Measurements from ENCODE around the gene HEATR9.

The HEATR9 gene

DNA sequence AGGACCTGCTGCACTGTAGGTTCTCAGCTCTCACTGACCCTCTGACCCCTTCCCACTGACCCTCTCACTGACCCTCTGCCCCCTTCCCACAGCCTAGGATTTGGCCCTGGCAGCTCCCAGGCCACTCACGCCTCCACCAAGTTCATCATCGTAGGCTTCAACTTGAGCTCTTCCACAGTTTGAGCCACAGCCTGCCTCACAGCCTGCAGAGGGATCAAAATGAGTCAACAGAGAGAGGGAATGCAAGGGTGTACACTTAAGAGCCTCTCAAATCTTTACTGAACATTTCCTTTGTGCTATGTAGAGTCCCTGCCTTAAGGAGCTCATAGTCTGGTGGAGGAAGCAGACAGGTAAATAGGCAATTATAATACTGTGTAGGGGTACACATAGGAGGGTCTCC lies 12.1 kb downstream of the HEATR9 start:
- no peak overlapping the region for H3K4me3 Mint-ChIP-seq
- H3K4me1 Mint-ChIP-seq = peaks cover 2% of the 10 kb centered on the region
- no peak for DNase-seq (ENCODE audit: low spot score in 2 of 2)
- no peaks in the 10 kb centered on the region for H3K27me3 Mint-ChIP-seq
- H3K27ac Mint-ChIP-seq = no peak overlapping the region
- no peaks in the 10 kb centered on the region for H3K9me3 Mint-ChIP-seq
- no peak for ATAC-seq (ENCODE audit: low read depth)
- H3K36me3 Mint-ChIP-seq = peaks cover 3% of the 10 kb centered on the region

DNA sequence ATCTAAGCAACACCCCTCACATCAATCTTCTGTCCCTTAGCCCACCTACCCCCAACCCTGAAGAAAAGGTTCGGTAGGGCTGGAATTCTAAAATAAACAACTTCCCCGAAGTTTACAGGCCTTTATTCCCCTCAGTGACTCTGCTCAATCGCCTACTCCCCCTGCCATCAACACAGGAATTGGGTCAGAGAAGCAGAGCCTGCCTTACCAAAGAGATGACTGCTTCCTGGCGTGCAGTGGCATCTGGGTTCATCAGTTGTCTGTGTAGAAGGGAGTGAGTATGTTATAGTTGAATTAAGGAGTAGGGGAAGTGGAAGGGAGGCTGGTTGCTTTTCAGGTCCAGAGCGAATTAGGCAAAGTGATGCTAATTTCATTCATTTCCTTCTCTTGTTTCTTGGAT lies 12.7 kb downstream of the HEATR9 start:
- DNase-seq (ENCODE audit: low spot score in 2 of 2) = no peak
- Mint-ChIP-seq H3K4me3 (no peak overlapping the region), H3K27ac (no peak overlapping the region), H3K36me3 (peaks cover 6% of the 10 kb centered on the region), H3K27me3 (no peaks in the 10 kb centered on the region), H3K4me1 (peaks cover 2% of the 10 kb centered on the region), H3K9me3 (no peaks in the 10 kb centered on the region)
- ATAC-seq (ENCODE audit: low read depth) = no peak

DNA sequence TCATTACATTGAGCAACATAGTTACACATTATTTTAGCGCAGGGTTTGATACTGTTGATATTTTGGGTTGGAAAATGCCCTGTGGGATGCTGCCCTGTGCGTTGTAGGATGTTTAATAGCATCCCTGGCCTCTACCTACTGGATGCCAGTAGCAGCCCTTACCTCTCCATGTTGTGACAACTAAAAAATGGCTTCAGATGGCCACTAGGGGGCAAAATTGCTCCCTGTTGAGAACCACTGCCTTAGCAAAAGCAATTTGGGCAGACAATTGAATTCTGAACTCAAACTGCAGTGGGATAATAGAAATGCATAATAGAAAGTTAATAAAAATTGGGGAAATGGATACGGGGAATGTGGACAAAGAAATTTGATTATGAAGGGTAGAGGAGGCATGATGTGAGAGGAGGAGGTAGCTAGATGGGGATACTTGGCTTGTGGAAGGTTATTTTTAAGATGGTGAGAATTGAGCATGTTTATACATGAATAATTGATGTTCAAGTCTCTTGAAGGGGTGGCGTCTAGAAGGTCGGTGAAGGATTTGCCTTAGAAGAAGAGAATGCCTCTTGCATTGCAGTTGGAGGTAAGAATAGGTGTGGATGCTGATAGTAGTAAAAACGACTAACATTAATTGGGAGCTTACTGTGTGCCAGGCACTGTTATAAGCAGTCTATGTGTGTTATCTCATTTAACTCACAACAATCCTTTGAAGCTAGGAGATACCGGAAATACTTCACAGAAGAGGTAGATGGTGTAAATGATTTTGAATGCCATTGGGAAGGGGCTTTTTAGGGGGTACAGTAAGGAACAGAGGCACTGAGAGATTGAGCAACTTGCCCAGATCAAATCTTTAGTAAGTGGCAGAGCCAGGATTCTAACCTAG lies 19.0 kb downstream of the HEATR9 start:
- Mint-ChIP-seq H3K27ac (peak overlapping the region; percentile 6), H3K9me3 (no peaks in the 10 kb centered on the region), H3K27me3 (no peaks in the 10 kb centered on the region), H3K36me3 (peaks cover 26% of the 10 kb centered on the region), H3K4me1 (peaks cover 2% of the 10 kb centered on the region), H3K4me3 (no peak overlapping the region)
- DNase-seq (ENCODE audit: low spot score in 2 of 2) (peak; percentile 21 to 27), ATAC-seq (ENCODE audit: low read depth) (peak; percentile 63)

DNA sequence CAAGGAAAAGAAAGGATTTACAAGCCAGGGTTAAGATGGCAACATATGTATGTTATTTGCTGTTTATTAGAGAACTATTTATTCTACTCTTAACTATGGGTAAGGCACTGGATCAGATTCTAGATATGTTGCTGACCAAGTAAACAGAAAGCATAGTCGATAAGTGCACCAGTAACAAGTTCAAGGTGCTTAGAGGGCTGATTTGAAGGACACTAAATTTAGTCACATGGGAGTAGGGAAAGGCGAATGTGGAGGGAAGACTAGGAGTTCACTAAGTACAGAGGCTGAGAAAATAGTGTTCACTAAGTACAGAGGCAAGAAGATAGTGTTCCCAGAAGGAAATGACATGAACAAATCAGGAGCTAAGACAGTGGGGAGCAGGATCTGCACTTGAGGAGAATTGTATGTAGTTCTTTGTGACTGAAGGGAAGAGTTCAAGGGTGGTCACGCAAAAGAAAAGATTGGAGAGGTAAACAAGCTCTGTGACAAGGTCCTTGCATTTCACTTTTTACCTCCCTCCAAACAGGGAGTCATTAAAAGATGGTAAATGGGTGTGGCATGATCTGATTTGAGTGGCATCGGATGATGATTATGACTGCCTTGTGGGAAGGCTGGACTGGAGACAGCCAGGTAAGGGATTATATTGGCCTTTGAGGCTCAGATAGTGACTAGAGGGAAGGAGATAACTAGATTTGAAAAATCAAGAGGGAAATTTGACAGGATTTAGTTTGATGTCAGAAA lies 20.9 kb downstream of the HEATR9 start:
- ATAC-seq (ENCODE audit: low read depth) (no peak), DNase-seq (ENCODE audit: low spot score in 2 of 2) (no peak)
- Mint-ChIP-seq H3K4me3 (no peak overlapping the region), H3K27ac (peak overlapping the region; percentile 0), H3K9me3 (no peaks in the 10 kb centered on the region), H3K27me3 (no peaks in the 10 kb centered on the region), H3K4me1 (peaks cover 2% of the 10 kb centered on the region), H3K36me3 (peaks cover 37% of the 10 kb centered on the region)

DNA sequence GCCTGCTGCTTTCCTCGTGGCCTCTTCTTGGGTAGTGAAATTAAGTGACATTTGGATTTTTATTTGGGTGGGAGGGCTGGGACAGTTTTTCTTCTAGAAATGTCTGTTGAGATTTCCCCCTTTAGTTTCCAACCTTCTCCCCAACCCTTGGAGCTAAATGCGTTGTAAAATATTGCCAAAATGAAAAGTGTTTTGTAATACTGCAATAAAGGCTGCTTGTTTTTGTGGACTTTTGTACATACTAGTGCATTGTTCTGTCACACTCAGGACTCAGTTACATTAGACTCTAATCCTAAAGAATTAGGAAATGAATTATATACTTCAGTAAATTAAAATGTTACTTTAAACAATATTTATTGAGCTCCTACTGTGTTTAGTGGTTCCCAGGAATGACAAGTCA lies 21.7 kb downstream of the HEATR9 start:
- no peak overlapping the region for H3K4me3 Mint-ChIP-seq
- no peaks in the 10 kb centered on the region for H3K9me3 Mint-ChIP-seq
- DNase-seq (ENCODE audit: low spot score in 2 of 2) = no peak
- H3K4me1 Mint-ChIP-seq = no peaks in the 10 kb centered on the region
- H3K27me3 Mint-ChIP-seq = no peaks in the 10 kb centered on the region
- no peak overlapping the region for H3K27ac Mint-ChIP-seq
- H3K36me3 Mint-ChIP-seq = peaks cover 40% of the 10 kb centered on the region
- ATAC-seq (ENCODE audit: low read depth) = no peak

GRCh38 chr17:35846055-35846809 lies 22.5 kb downstream of the HEATR9 start:
- no peak overlapping the region for H3K27ac Mint-ChIP-seq
- H3K4me1 Mint-ChIP-seq = no peaks in the 10 kb centered on the region
- H3K27me3 Mint-ChIP-seq = no peaks in the 10 kb centered on the region
- peaks cover 39% of the 10 kb centered on the region for H3K36me3 Mint-ChIP-seq
- no peaks in the 10 kb centered on the region for H3K9me3 Mint-ChIP-seq
- H3K4me3 Mint-ChIP-seq = no peak overlapping the region
- DNase-seq (ENCODE audit: low spot score in 2 of 2) (no peak), ATAC-seq (ENCODE audit: low read depth) (no peak)

GRCh38 chr17:35844547-35844946 lies 24.1 kb downstream of the HEATR9 start:
- ATAC-seq (ENCODE audit: low read depth) (no peak), DNase-seq (ENCODE audit: low spot score in 2 of 2) (no peak)
- Mint-ChIP-seq H3K36me3 (peaks cover 36% of the 10 kb centered on the region), H3K4me1 (no peaks in the 10 kb centered on the region), H3K27ac (peak overlapping the region; percentile 19), H3K27me3 (no peaks in the 10 kb centered on the region), H3K9me3 (no peaks in the 10 kb centered on the region), H3K4me3 (no peak overlapping the region)

DNA sequence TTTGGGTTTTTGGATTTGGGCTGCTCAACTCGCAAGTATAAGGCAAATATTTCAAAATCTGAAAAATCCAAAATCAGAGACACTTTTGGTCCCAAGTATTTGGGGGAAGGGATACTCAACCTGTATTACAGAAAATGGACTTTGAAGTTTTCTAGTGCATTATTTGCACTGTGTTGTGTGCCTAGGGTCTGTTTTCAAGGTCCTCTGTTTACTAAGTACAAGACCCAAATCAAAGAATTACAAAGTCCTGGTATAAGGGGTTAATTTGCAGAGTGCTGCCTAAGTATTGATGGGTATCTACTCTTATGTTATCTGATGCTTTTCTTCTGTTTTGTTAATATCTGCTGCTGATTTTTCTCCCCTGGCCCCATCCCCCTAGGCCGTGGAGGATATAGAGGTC lies 25.0 kb downstream of the HEATR9 start:
- DNase-seq (ENCODE audit: low spot score in 2 of 2) = no peak
- Mint-ChIP-seq H3K36me3 (peaks cover 35% of the 10 kb centered on the region), H3K4me3 (no peak overlapping the region), H3K9me3 (no peaks in the 10 kb centered on the region), H3K27me3 (no peaks in the 10 kb centered on the region), H3K4me1 (no peaks in the 10 kb centered on the region), H3K27ac (no peak overlapping the region)
- no peak for ATAC-seq (ENCODE audit: low read depth)

- no peaks in the 10 kb centered on the region for H3K9me3 Mint-ChIP-seq
- no peak overlapping the region for H3K4me3 Mint-ChIP-seq
- no peaks in the 10 kb centered on the region for H3K27me3 Mint-ChIP-seq
- no peak for DNase-seq (ENCODE audit: low spot score in 2 of 2)
- H3K36me3 Mint-ChIP-seq = peaks cover 28% of the 10 kb centered on the region
- H3K27ac Mint-ChIP-seq = no peak overlapping the region
- ATAC-seq (ENCODE audit: low read depth) = no peak
- H3K4me1 Mint-ChIP-seq = no peaks in the 10 kb centered on the region
These were observed 26.5 kb downstream of the HEATR9 start for GRCh38 chr17:35842239-35842638.

GRCh38 chr17:35841505-35841904 lies 27.2 kb downstream of the HEATR9 start:
- peaks cover 29% of the 10 kb centered on the region for H3K36me3 Mint-ChIP-seq
- DNase-seq (ENCODE audit: low spot score in 2 of 2) = no peak
- H3K9me3 Mint-ChIP-seq = no peaks in the 10 kb centered on the region
- H3K27ac Mint-ChIP-seq = no peak overlapping the region
- no peak overlapping the region for H3K4me3 Mint-ChIP-seq
- no peaks in the 10 kb centered on the region for H3K4me1 Mint-ChIP-seq
- H3K27me3 Mint-ChIP-seq = no peaks in the 10 kb centered on the region
- no peak for ATAC-seq (ENCODE audit: low read depth)

- Mint-ChIP-seq H3K9me3 (no peaks in the 10 kb centered on the region), H3K4me1 (no peaks in the 10 kb centered on the region), H3K36me3 (peaks cover 30% of the 10 kb centered on the region), H3K27me3 (no peaks in the 10 kb centered on the region), H3K4me3 (no peak overlapping the region), H3K27ac (peak overlapping the region; percentile 73)
- DNase-seq (ENCODE audit: low spot score in 2 of 2) (no peak), ATAC-seq (ENCODE audit: low read depth) (no peak)
These were observed 27.6 kb downstream of the HEATR9 start for GRCh38 chr17:35841101-35841500.

GRCh38 chr17:35825206-35825605 lies 43.5 kb downstream of the HEATR9 start:
- peak overlapping the region; percentile 47 for H3K27ac Mint-ChIP-seq

GRCh38 chr17:35821308-35821707 lies 47.4 kb downstream of the HEATR9 start:
- H3K36me3 Mint-ChIP-seq = peaks cover 21% of the 10 kb centered on the region

More at GRCh38 chr17:35825206-35825605, 43.5 kb downstream of the HEATR9 start:
- no peaks in the 10 kb centered on the region for H3K9me3 Mint-ChIP-seq
- peaks cover 25% of the 10 kb centered on the region for H3K36me3 Mint-ChIP-seq
- no peak for ATAC-seq (ENCODE audit: low read depth)
- H3K4me1 Mint-ChIP-seq = peaks cover 3% of the 10 kb centered on the region
- DNase-seq (ENCODE audit: low spot score in 2 of 2) = no peak
- no peaks in the 10 kb centered on the region for H3K27me3 Mint-ChIP-seq
- no peak overlapping the region for H3K4me3 Mint-ChIP-seq

GRCh38 chr17:35819455-35819854 lies 49.2 kb downstream of the HEATR9 start:
- no peaks in the 10 kb centered on the region for H3K27me3 Mint-ChIP-seq
- peaks cover 15% of the 10 kb centered on the region for H3K36me3 Mint-ChIP-seq
- H3K4me3 Mint-ChIP-seq = no peak overlapping the region
- no peaks in the 10 kb centered on the region for H3K9me3 Mint-ChIP-seq
- no peak for ATAC-seq (ENCODE audit: low read depth)
- no peak for DNase-seq (ENCODE audit: low spot score in 2 of 2)
- no peak overlapping the region for H3K27ac Mint-ChIP-seq
- peaks cover 10% of the 10 kb centered on the region for H3K4me1 Mint-ChIP-seq

More at GRCh38 chr17:35821308-35821707, 47.4 kb downstream of the HEATR9 start:
- Mint-ChIP-seq H3K9me3 (no peaks in the 10 kb centered on the region), H3K27ac (no peak overlapping the region), H3K27me3 (no peaks in the 10 kb centered on the region), H3K4me1 (peaks cover 3% of the 10 kb centered on the region), H3K4me3 (no peak overlapping the region)
- no peak for DNase-seq (ENCODE audit: low spot score in 2 of 2)
- no peak for ATAC-seq (ENCODE audit: low read depth)

Measured in memory B cell (primary cell).